NK-92 treated with Interleukin-12 subunit alpha and Interleukin-12 subunit beta, amount 100 ng/mL, for 24 hours (cell line): ENCODE data around the gene CDH18.
"Not testable (repeated sequence)": the region's sequence is repeated elsewhere in the genome, so short reads cannot be mapped to it uniquely, and the experiment has no call there.

Experiments used
- DNase-seq: peaks from one replicate; lab custom pipeline; 2025; lab: John Stamatoyannopoulos, UW

CDH18 gene

GRCh38 chr5:19859020-19859419, 129.0 kb downstream of the CDH18 start:
- DNase-seq: no peak

- DNase-seq: no peak
Observed at GRCh38 chr5:19855931-19856330, 132.1 kb downstream of the CDH18 start.

GRCh38 chr5:19855453-19855852, 132.5 kb downstream of the CDH18 start:
- no peak for DNase-seq

- no peak for DNase-seq
Observed at GRCh38 chr5:19855031-19855430, 133.0 kb downstream of the CDH18 start.

- no peak for DNase-seq
Observed at GRCh38 chr5:19853616-19854240, 134.3 kb downstream of the CDH18 start.

- DNase-seq: no peak
Observed at GRCh38 chr5:19837536-19838174, 150.3 kb downstream of the CDH18 start.

- no peak for DNase-seq
Observed at GRCh38 chr5:19835442-19835841, 152.6 kb downstream of the CDH18 start.

- DNase-seq: not testable (repeated sequence)
Observed at GRCh38 chr5:19812720-19813119, 175.3 kb downstream of the CDH18 start.

GRCh38 chr5:19806756-19807155, 181.2 kb downstream of the CDH18 start:
- no peak for DNase-seq

GRCh38 chr5:19802686-19803085, 185.3 kb downstream of the CDH18 start:
- DNase-seq: no peak

GRCh38 chr5:19795218-19795617, 192.8 kb downstream of the CDH18 start:
- no peak for DNase-seq

GRCh38 chr5:19790829-19791466, 197.1 kb downstream of the CDH18 start:
- no peak for DNase-seq

GRCh38 chr5:19782566-19782965, 205.4 kb downstream of the CDH18 start:
- DNase-seq: no peak

- DNase-seq: no peak
Observed at GRCh38 chr5:19777363-19777762, 210.6 kb downstream of the CDH18 start.

GRCh38 chr5:19776886-19777285, 211.1 kb downstream of the CDH18 start:
- DNase-seq: not testable (repeated sequence)

- DNase-seq: no peak
Observed at GRCh38 chr5:19771174-19771835, 216.7 kb downstream of the CDH18 start.

GRCh38 chr5:19770396-19770795, 217.6 kb downstream of the CDH18 start:
- DNase-seq: no peak

GRCh38 chr5:19767987-19768386, 220.0 kb downstream of the CDH18 start:
- DNase-seq: no peak

GRCh38 chr5:19753579-19753978, 234.4 kb downstream of the CDH18 start:
- DNase-seq: no peak

GRCh38 chr5:19751326-19751725, 236.7 kb downstream of the CDH18 start:
- DNase-seq: no peak

- DNase-seq: no peak
Observed at GRCh38 chr5:19745247-19745646, 242.8 kb downstream of the CDH18 start.

- DNase-seq: no peak
Observed at GRCh38 chr5:19739671-19740070, 248.3 kb downstream of the CDH18 start.

GRCh38 chr5:19734776-19735175, 253.2 kb downstream of the CDH18 start:
- DNase-seq: no peak
